HuH-7.5 (cell line): ENCODE measurements around the gene F2R.
"Not testable (repeated sequence)": the region's sequence is repeated elsewhere in the genome, so short reads cannot be mapped to it uniquely, and the experiment has no call there.

ENCODE experiments used
- DNase-seq: peaks from one replicate; pipeline ENCODE4 v3.0.0; 2011; ENCODE audit warnings: low spot score

The F2R gene

GRCh38 chr5:76715736-76716455, at the start of gene F2R:
F2R (plus strand) TSS chr5:76716126; CDS start chr5:76716308, 182 bp downstream.
- DNase-seq: peak; percentile 61

DNA sequence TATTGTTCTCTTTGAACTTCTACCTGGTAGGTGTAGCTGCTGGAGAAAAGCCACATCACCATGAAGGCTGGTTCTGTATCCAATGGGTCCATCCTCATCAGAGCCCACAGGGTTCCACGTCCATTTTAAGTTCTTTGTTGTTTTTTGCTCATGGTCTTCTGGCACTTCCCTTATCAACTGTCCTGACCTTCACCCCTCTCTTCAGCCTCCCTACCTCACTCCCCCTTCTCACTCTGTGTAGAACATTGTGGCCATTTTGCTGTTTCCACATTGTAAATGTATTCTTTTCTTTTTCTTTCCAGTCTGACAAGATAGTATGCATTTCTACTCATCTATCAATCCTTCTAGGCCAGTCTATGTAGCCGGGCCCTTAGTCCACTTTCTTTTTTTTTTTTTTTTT, 48.4 kb upstream of the F2R start:
- DNase-seq: no peak

GRCh38 chr5:76669245-76669644, 46.7 kb upstream of the F2R start:
- DNase-seq: no peak

DNA sequence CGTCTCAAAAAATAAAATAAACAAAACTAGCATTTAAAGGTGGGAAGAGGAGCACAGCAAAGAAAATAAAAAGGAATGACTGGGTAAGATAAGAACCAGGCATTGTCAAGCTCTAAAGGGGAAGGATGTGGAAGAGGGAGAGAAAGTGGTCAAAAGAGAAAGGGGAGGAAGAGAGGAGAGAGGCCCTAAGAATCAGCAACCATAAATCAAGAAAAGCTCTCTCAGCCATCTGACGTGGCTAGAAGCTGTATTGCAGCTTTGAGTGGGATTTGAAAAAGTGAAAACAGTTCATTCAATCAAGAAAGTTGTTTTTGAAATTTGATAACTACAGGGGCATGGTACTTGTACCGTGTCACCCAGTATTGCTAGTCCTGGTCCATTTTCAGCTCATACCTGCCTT, 45.4 kb upstream of the F2R start:
- no peak for DNase-seq

DNA sequence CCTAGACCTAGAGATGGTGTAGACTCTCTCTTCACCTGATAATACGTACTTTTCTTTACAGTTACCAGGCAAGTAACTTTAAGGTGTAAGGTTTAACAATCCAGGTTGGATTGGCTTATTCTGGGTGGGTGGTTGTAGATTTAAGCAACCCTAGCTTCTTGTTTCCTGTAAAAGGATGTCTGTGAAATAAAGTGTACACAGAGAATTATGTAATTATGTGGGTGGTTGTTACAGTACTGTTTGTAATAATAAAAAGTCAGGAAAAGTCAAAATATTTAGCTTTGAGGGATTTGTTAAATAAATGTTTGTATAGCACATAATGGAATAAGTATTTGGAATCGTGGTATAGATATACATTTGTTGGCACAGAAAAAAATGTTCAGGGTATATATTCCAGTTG, 43.7 kb upstream of the F2R start:
- no peak for DNase-seq

DNA sequence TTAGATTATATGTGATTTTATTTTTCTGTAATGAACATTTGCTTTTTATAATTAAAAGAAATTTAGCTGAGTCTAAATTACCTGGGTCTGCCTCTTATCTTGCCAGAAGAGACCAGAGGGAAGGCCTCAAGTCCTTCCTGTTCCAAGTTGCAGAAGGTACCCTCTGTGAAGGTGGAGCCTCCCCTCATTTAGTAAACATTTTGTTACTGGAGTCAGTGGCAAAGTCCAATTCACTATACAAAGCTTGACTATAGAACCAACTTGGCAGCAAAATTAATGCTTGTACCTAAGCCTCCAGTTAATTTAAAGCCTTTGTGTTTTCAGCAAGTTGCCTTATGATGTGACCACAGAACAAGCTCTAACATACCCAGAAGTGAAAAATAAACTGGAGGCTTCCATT, 42.8 kb upstream of the F2R start:
- DNase-seq: no peak

- DNase-seq: no peak
Observed at GRCh38 chr5:76674330-76675066, 41.4 kb upstream of the F2R start.

GRCh38 chr5:76675364-76675763, 40.6 kb upstream of the F2R start:
- no peak for DNase-seq

DNA sequence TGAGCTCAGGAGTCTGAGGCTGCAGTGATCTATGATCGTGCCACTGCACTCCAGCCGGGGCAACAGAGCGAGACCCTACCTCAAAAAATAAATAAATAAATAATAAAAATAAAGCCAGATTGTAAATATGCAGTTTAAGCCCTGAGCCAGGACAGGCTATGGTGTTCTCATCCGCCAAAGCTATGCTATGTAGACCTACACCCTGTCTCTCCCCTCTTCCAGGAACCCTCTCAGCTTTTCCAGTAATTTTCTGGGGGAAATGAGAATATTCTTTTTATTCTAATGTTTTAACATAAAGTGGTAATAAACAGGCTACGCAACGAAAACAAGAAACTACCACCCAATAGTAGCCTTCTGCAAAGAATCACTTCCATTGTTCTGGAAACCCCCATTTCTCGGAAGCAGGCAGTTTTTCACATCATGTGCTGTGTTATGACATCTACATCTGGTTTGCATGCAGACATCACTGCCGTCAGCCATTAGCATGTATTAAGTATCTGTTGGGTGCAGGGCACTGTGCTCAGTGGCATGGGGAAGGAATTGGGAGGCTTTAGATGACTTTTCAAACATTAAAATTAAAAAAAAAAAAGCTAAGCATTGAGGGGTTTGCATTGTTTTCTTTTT, 38.0 kb upstream of the F2R start:
- DNase-seq: no peak

- DNase-seq: no peak
Observed at GRCh38 chr5:76679231-76679630, 36.7 kb upstream of the F2R start.

DNA sequence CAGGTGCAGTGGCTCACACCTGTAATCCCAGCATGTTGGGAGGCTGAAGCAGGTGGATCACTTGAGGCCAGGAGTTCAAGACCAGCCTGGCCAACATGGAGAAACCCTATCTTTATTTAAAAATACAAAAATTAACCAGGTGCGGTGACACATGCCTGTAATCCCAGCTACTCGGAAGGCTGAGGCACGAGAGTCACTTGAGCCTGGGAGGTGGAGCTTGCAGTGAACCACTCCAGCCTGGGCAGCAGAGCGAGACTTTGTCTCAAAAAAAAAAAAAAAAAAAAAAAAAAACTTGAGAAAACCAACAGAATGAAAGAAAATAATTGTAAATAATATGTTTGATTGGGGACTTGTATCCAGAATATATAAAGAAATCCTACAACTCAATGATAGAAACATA, 35.1 kb upstream of the F2R start:
- DNase-seq: not testable (repeated sequence)

GRCh38 chr5:76681287-76681686, 34.6 kb upstream of the F2R start:
- no peak for DNase-seq

- no peak for DNase-seq
Observed at GRCh38 chr5:76682387-76682786, 33.5 kb upstream of the F2R start.

DNA sequence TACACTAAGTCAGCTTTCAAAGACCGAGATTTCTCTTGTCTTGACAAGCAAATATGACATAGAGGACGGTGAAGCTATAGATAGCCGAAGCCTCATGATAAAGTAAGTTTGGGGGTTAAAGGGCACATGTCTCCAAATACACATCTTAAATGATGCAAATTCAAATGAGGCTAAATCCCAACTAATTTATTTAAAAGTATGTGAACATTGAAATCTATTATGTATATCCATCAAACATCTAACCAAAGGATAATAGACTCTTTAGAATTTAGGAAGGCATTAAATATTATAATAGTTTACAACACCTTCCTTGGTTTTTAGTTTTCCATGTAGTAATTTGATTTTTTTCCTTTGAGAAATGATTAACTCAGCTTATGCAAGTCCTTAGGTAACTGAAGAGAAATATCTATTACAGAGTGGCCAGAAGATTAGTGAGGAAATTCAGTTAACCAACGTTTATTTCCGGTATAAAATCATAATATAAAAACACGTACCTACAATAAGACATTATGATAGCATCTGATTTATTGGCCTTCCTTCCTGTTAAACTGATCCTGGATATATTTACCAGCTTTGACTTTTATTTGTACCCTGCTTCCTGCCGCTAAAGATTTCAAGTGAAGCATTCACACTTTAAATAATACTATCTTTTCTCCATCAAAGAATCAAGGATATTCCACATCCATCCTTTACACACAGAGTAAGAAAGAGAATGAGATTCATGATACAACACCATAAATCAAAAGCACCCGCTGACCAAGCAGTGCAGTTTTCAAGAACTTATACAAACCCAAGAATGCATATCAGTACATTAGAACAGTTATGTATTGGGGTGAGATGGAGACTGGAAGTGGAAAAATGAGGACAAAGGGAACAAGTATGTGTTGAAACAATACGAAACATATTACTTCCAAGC, 31.9 kb upstream of the F2R start:
- no peak for DNase-seq

DNA sequence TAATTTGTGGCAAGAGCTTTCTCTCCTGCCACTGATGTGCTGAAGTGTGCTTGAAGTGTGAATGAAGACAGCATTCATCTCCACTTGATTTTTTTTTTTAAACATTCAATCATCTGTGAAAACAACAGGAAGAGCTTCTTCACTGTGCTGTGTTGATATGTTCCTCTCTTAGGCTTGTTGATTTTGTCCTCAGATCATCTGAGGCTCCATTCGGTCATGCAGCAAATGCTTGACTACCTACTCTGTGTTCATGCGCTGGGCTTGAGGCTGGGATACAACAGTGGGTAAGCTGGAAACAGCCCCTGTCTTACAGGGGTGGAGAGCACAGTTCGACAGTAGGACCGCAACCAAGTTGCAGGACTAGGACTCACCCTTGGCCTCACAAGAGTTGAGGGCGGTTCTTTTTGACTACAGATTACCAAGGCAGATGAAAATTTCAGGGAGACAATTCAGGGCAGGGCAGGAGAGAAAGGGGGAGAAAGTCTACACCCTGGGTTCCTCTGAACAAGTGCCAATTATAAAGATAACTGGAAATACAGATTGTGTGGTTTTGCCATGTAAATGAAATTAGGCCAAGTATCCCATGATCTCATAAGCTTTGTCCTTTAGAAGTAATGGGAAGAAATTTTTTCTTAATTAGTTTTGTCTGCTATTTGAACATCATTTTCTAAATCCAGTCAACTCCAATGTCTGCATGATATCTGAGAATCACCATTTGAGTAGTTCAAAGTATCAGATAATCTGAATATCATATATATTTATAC, 31.0 kb upstream of the F2R start:
- no peak for DNase-seq

GRCh38 chr5:76685704-76686103, 30.2 kb upstream of the F2R start:
- no peak for DNase-seq

DNA sequence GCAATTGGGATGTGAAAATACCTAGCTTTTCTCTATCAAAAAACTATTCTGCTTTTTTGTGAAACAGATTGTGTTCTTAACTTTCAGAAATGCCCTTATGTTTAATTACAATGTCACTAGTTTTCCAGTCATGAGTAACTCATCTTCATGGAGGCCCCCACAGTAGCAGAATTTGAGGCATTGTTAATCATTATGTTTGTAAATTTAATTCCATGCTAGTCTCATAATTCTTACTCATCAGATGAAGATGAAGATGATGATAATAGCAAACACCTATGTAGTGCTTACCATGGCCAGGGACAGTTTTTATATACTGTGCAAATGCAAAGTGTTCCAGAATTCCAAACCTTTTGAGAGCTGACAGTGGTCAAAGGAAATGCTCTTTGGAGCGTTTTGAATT, 27.7 kb upstream of the F2R start:
- DNase-seq: no peak

GRCh38 chr5:76688836-76689235, 27.1 kb upstream of the F2R start:
- DNase-seq: no peak

DNA sequence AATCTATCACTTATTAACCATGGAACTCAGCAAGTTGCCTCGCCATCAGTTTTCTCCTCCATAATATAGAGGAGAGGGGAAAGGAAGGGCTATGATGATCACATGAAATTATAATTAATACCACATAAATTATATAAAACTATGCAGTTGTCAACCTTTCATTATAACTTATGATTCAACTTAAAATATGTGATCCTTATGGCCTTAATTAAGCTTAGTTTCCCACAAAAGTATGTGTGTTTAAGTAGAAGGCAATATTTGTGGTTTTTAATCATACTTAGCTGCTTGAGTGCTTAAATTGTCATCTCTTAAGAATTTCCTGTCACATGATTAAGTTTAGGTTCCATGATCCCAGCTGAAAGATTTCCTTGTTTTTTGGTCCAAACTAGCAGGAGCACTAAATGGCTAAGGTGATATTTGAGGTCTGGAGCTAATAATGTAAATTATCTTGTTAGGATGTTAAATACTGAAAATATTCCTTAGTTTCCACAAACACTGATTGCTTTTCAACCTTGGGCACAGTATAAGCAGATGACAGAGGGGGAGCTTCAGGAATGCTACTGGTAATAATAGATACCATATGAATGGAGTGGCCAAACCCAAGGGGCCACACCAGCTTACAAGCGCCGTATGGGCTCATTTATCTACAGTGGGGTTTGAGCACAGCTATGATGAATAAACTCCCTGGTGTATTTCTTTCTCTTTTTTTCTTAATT, 26.4 kb upstream of the F2R start:
- DNase-seq: no peak

DNA sequence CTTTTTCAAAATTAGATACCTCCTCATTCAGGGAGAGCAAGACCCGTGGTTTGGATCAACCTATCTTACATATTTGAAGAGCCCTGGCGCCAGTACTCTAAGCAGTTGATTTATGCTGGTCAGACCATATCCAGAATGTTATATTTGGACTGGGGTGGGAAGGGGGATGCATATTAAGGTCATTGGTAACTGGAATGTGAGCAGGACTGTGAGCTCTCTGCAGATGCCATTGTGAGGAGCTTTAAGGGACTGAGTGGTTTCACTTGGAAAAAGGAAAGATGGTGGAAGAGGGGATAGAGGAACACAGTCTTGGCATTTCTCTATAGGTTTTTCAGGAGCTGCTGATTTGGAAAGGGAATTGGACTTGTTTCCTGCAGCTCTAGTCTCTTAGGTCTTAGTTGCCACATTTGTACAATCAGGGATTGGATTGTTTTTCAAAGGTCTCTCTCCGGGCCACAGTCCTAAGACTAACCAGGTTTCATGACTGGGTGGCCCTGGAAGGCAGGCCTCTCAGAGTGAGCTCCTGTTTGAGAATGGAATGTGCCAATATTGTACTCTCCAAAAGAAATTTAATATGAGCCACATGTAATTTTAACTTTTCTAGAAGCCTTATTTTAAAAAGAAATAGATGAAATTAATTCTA, 25.8 kb upstream of the F2R start:
- DNase-seq: no peak
